Measurements from ENCODE around the gene SATB1. TPM values are rescaled to one million over a fixed set of nuclear protein-coding genes. Genes with fewer than 3 reads are reported as not detected.

The SATB1 gene
- total RNA-seq, 4 donors from 2014 or later = 27.7 to 85.3 (median 67.1) TPM

DNA sequence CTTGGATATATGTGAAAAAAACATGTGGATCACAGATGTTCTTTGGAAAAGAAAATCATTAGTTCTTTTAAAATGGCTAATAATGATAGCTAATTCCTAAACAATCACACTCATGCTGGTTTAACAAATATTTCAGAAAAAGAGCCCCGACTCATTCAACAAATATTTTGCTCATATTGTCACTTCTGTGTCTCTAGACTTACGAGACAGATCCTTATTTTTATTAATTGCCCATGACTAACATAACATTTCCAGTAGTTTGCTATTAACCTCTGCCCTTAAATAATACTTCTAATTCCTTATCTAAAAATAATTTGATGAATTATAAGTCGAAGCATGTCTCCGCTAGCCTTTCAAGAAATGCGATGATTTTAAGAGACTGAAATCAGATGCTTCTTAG is 70.4 kb downstream of the SATB1 start:
- peaks cover 0 to 11% (median 2%) of the 10 kb centered on the region in 4 donors for H3K36me3 ChIP-seq
- no peak for TF ChIP-seq POLR2AphosphoS5 (IDR thresholded peaks at IDR 0.05)
- no peak for TF ChIP-seq EP300 (IDR thresholded peaks at IDR 0.05; ENCODE audit: low read depth)
- TF ChIP-seq, protein P1, sequence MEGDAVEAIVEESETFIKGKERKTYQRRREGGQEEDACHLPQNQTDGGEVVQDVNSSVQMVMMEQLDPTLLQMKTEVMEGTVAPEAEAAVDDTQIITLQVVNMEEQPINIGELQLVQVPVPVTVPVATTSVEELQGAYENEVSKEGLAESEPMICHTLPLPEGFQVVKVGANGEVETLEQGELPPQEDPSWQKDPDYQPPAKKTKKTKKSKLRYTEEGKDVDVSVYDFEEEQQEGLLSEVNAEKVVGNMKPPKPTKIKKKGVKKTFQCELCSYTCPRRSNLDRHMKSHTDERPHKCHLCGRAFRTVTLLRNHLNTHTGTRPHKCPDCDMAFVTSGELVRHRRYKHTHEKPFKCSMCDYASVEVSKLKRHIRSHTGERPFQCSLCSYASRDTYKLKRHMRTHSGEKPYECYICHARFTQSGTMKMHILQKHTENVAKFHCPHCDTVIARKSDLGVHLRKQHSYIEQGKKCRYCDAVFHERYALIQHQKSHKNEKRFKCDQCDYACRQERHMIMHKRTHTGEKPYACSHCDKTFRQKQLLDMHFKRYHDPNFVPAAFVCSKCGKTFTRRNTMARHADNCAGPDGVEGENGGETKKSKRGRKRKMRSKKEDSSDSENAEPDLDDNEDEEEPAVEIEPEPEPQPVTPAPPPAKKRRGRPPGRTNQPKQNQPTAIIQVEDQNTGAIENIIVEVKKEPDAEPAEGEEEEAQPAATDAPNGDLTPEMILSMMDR (IDR thresholded peaks at IDR 0.05) = no peak
- no peak for TF ChIP-seq POLR2A (IDR thresholded peaks at IDR 0.05)
- intact Hi-C loops (cut with DNase I; ENCODE audit: low total_unique reads) (no loop called here), in situ Hi-C loops (cut with MboI; ENCODE audit: low pct_ligation_motif_present in 1 of 4, low pct_unique_long_range_greater_than_20kb in 1 of 4, low sequenced_read_pairs in 3 of 4) (no loop called here)
- H3K4me3 ChIP-seq = no peak overlapping the region
- no peaks in the 10 kb centered on the region for H3K9me3 ChIP-seq
- no peaks in the 10 kb centered on the region for H3K27me3 ChIP-seq
- peaks cover 0 to 8% (median 3%) of the 10 kb centered on the region in 4 donors for H3K4me1 ChIP-seq
- no peak overlapping the region for H3K27ac ChIP-seq
- no peak for DNase-seq
- 74 to 82% methylated on average over 5 of the region's 5 CpGs for WGBS, 2 donors (ENCODE audit: low coverage in 1 of 2)

DNA sequence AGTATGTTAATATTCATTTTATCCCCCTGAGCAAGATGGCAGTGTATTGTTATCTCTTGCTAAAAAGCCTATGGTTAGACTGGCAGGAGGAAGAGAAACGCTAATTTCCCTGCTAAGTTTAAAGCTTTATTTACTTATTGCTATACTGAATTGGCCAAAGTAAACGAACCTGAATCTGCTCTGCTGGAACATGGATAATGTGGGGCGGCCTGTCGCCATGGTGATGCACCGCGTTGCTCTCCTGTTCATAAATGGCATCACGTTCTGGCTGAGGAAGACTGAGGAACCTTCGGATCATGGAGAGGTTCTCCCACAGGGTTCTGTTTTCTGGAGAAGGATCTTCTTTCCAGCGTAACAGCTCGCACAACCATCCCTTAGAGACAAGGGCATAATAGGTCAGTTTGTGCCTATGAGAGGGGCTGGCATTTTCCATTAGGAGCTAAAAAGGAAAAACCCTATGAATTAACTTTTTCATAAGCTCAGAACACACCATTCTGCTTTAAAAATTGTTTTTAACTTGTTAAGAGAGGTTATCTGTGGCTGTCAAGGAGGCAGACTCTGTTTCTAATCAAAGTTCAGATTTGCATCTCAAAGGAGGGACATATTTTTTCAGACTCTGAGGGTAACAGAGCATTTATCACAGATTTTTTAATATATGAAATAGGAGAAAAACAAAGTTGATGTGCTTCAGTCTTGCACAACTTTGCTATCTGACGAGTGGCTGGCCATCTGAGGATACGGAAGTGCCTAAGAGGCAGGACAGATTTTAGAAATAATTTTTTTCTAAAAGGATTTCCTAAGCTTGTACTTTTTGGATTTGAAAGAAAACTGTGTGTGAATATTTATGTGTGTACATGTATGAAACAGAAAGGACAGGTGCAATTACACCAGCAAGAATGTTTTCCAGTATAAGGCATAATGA is 73.1 kb downstream of the SATB1 start:
- H3K4me1 ChIP-seq = peaks cover 0 to 8% (median 3%) of the 10 kb centered on the region in 4 donors
- H3K9me3 ChIP-seq = no peaks in the 10 kb centered on the region
- in situ Hi-C loops (cut with MboI; ENCODE audit: low pct_ligation_motif_present in 1 of 4, low pct_unique_long_range_greater_than_20kb in 1 of 4, low sequenced_read_pairs in 3 of 4) = no loop called here
- WGBS, 2 donors (ENCODE audit: low coverage in 1 of 2) = 63 to 92% methylated on average over 2 to 12 of the region's 12 CpGs
- H3K4me3 ChIP-seq = no peak overlapping the region
- intact Hi-C loops (cut with DNase I; ENCODE audit: low total_unique reads) = no loop called here
- H3K27ac ChIP-seq = no peak overlapping the region
- no peaks in the 10 kb centered on the region for H3K27me3 ChIP-seq
- TF ChIP-seq, protein P1 (IDR thresholded peaks at IDR 0.05) = no peak
- TF ChIP-seq POLR2A (IDR thresholded peaks at IDR 0.05) (no peak), EP300 (IDR thresholded peaks at IDR 0.05; ENCODE audit: low read depth) (no peak), POLR2AphosphoS5 (IDR thresholded peaks at IDR 0.05) (no peak)
- peak; percentile 55 for DNase-seq
- peaks cover 0 to 15% (median 7%) of the 10 kb centered on the region in 4 donors for H3K36me3 ChIP-seq

DNA sequence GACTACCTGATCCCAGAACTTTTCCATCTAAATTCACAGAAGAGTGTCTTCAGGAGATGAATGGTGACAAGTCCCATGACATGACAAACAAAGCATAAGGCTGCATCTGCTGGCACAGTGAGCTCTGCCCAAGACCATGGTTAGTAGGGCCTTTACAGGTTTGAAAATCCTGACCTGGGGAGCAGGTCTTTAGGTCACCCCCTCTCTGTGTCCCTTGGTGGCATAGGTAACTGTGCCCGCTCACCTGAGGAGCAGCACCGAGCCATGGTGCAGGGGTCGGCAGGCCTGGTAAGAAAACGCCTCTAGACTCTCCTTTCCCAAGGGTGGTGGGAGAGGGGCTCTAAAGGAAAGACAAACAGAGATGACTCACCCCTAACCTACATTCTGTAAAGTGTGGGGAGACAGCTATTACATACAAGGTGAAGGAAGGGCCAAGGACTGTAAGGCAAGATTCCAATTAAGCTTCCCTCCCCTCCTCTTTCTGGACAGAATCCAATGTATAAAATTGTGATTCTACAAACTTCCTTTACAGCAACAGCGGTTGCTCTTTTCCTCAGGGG is 74.0 kb downstream of the SATB1 start:
- H3K27ac ChIP-seq = no peak overlapping the region
- no peaks in the 10 kb centered on the region for H3K9me3 ChIP-seq
- no peak overlapping the region for H3K4me3 ChIP-seq
- TF ChIP-seq POLR2A (IDR thresholded peaks at IDR 0.05) (no peak), POLR2AphosphoS5 (IDR thresholded peaks at IDR 0.05) (no peak), EP300 (IDR thresholded peaks at IDR 0.05; ENCODE audit: low read depth) (no peak)
- TF ChIP-seq, protein P1 (IDR thresholded peaks at IDR 0.05) = no peak
- WGBS, 2 donors (ENCODE audit: low coverage in 1 of 2) = 66% methylated on average over 5 of the region's 5 CpGs; no CpG with 5 or more reads in 1 of the 2 donors
- H3K27me3 ChIP-seq = no peaks in the 10 kb centered on the region
- in situ Hi-C loops (cut with MboI; ENCODE audit: low pct_ligation_motif_present in 1 of 4, low pct_unique_long_range_greater_than_20kb in 1 of 4, low sequenced_read_pairs in 3 of 4) = no loop called here
- H3K4me1 ChIP-seq = peaks cover 0 to 8% (median 3%) of the 10 kb centered on the region in 4 donors
- no peak for DNase-seq
- intact Hi-C loops (cut with DNase I; ENCODE audit: low total_unique reads) = no loop called here
- peaks cover 0 to 15% (median 7%) of the 10 kb centered on the region in 4 donors for H3K36me3 ChIP-seq

DNA sequence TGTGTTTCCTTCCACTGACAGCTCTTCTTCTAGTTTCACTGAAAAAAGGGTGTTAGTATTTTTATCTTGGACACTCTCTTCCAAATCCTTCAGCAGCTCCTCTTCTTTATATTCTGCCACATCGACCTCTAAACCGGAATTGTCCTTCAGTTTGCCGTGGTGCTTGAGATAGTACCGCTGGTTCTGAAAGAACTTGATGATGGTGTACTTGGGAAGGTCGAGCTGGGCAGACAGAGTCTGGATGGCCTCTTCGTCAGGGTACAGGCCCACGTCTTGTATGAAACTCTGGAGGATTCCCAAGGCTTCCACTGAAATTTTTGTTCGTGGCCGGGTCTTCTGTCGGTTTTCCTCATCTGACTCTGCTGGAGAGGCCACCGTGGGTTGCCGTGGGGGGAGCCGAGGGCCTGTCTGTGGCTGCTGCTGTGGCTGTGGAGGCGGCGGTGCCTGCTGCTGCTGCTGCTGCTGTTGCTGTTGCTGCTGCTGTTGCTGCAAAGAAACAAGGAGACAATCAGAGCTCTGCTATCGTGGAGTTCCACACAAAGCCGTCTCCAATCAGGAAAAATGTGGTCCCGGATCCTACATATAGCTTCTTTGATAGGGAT is 75.8 kb downstream of the SATB1 start:
- intact Hi-C loops (cut with DNase I; ENCODE audit: low total_unique reads) = no loop called here
- Histone ChIP-seq H3K9me3 (no peaks in the 10 kb centered on the region), H3K27ac (no peak overlapping the region), H3K4me3 (no peak overlapping the region), H3K4me1 (peaks cover 0 to 8% (median 3%) of the 10 kb centered on the region in 4 donors), H3K36me3 (peaks cover 0 to 15% (median 7%) of the 10 kb centered on the region in 4 donors), H3K27me3 (no peaks in the 10 kb centered on the region)
- WGBS, 2 donors (ENCODE audit: low coverage in 1 of 2) = 91 to 100% methylated on average over 1 to 18 of the region's 18 CpGs
- in situ Hi-C loops (cut with MboI; ENCODE audit: low pct_ligation_motif_present in 1 of 4, low pct_unique_long_range_greater_than_20kb in 1 of 4, low sequenced_read_pairs in 3 of 4) = no loop called here
- no peak for TF ChIP-seq POLR2A (IDR thresholded peaks at IDR 0.05)
- TF ChIP-seq, protein P1 (IDR thresholded peaks at IDR 0.05) = no peak
- DNase-seq = no peak

Measured in transverse colon (tissue), 4 donors.